ENCODE data around the gene HOXD3. TPM values are rescaled to one million over a fixed set of nuclear protein-coding genes. Genes with fewer than 3 reads are reported as not detected.

The HOXD3 gene
- polyA plus RNA-seq, 5 donors: 0.15 to 0.49 (median 0.22) TPM

- DNase-seq: no peak
These were observed 7.6 kb upstream of the HOXD3 start for GRCh38 chr2:176149481-176149938.

GRCh38 chr2:176149939-176150583 is 7.0 kb upstream of the HOXD3 start:
- no peak for DNase-seq

GRCh38 chr2:176150584-176151441 is 6.3 kb upstream of the HOXD3 start:
- no peak for DNase-seq

- DNase-seq: no peak
These were observed 5.4 kb upstream of the HOXD3 start, which contains the start of gene HOXD4 for GRCh38 chr2:176151442-176152287. Gene HOXD4, plus strand, starts transcription at chr2:176151550. Its CDS starts 84 bp downstream, at chr2:176151634.

- DNase-seq: no peak
These were observed 4.5 kb upstream of the HOXD3 start for GRCh38 chr2:176152350-176153181.

- DNase-seq: no peak
These were observed 2.4 kb upstream of the HOXD3 start for GRCh38 chr2:176154576-176155252.

GRCh38 chr2:176155356-176156044 is 1.6 kb upstream of the HOXD3 start:
- DNase-seq: no peak

- no peak for DNase-seq
These were observed 753 bp upstream of the HOXD3 start for GRCh38 chr2:176156301-176156806.

- no peak for DNase-seq
These were observed 535 bp downstream of the HOXD3 start for GRCh38 chr2:176157499-176158185.

- no peak for DNase-seq
These were observed 1.1 kb downstream of the HOXD3 start for GRCh38 chr2:176158186-176158591.

- no peak for DNase-seq
These were observed 2.0 kb downstream of the HOXD3 start for GRCh38 chr2:176158855-176159662.

- DNase-seq: no peak
These were observed 2.6 kb downstream of the HOXD3 start for GRCh38 chr2:176159663-176160250.

- DNase-seq: no peak
These were observed 3.3 kb downstream of the HOXD3 start for GRCh38 chr2:176160251-176160985.

GRCh38 chr2:176160986-176161824 is 4.1 kb downstream of the HOXD3 start:
- DNase-seq: no peak

- DNase-seq: no peak
These were observed 4.9 kb downstream of the HOXD3 start for GRCh38 chr2:176161825-176162626.
